Activated naive CD8-positive, alpha-beta T cell treated with anti-CD3 and anti-CD28 coated beads for 36 hours (primary cell): Measurements from ENCODE around the gene PALB2. TPM values are rescaled to one million over a fixed set of nuclear protein-coding genes. Genes with fewer than 3 reads are reported as not detected.
A peak's percentile ranks its signal among the peaks of the same experiment; 100 is the strongest.

ENCODE experiments used
- DNase-seq: peaks from one replicate; pipeline ENCODE4 v3.0.0; 2021
- H3K27ac Mint-ChIP-seq: one replicate; pipeline ENCODE4 v1.8.0; 2022; ENCODE audit warnings: mild to moderate bottlenecking, moderate library complexity, mixed read lengths
- H3K27me3 Mint-ChIP-seq: one replicate; pipeline ENCODE4 v1.8.0; 2022; ENCODE audit warnings: mild to moderate bottlenecking, mixed read lengths
- H3K36me3 Mint-ChIP-seq: one replicate; pipeline ENCODE4 v1.8.0; 2021; ENCODE audit warnings: mild to moderate bottlenecking, mixed read lengths
- H3K4me1 Mint-ChIP-seq: one replicate; pipeline ENCODE4 v1.8.0; 2021; ENCODE audit warnings: mixed read lengths
- H3K4me3 Mint-ChIP-seq: one replicate; pipeline ENCODE4 v1.8.0; 2022; ENCODE audit warnings: mild to moderate bottlenecking, moderate library complexity, mixed read lengths
- H3K9me3 Mint-ChIP-seq: one replicate; pipeline ENCODE4 v1.8.0; 2022; ENCODE audit warnings: mixed read lengths
- total RNA-seq, 2 experiments: library from RNA; stranded (reverse); gene quantifications; one replicate each; pipeline ENCODE4 v1.2.3, GENCODE V29; 2021

PALB2 gene
- 10 to 100 TPM; 30.9 to 32.4 TPM for total RNA-seq

GRCh38 chr16:23640931-23641765 is at the start of gene PALB2, which contains the start of gene DCTN5:
Gene PALB2 (minus strand): TSS chr16:23641310. CDS start chr16:23641157, 153 bp downstream.
Gene DCTN5 (plus strand): TSS chr16:23641466. CDS start chr16:23641543, 77 bp downstream.
- Mint-ChIP-seq H3K4me1 (peaks cover 27% of the 10 kb centered on the region), H3K36me3 (peaks cover 41% of the 10 kb centered on the region), H3K9me3 (peaks cover 2% of the 10 kb centered on the region), H3K27me3 (no peaks in the 10 kb centered on the region), H3K4me3 (peak within 1 kb of the TSS; percentile 98), H3K27ac (peak within 1 kb of the TSS; percentile 96)
- peak; percentile 92 for DNase-seq

GRCh38 chr16:23689442-23690187 is 48.5 kb upstream of the PALB2 start:
- no peaks in the 10 kb centered on the region for H3K9me3 Mint-ChIP-seq

GRCh38 chr16:23687034-23687808 is 46.1 kb upstream of the PALB2 start:
- peaks cover 40% of the 10 kb centered on the region for H3K36me3 Mint-ChIP-seq
- no peak overlapping the region for H3K4me3 Mint-ChIP-seq
- no peaks in the 10 kb centered on the region for H3K4me1 Mint-ChIP-seq
- no peaks in the 10 kb centered on the region for H3K9me3 Mint-ChIP-seq
- H3K27me3 Mint-ChIP-seq = no peaks in the 10 kb centered on the region
- H3K27ac Mint-ChIP-seq = no peak overlapping the region
- no peak for DNase-seq

More at GRCh38 chr16:23689442-23690187, 48.5 kb upstream of the PALB2 start:
- DNase-seq = no peak
- Mint-ChIP-seq H3K27ac (no peak overlapping the region), H3K27me3 (peaks cover 5% of the 10 kb centered on the region), H3K4me3 (no peak overlapping the region), H3K36me3 (peaks cover 30% of the 10 kb centered on the region), H3K4me1 (no peaks in the 10 kb centered on the region)

GRCh38 chr16:23683487-23683886 is 42.4 kb upstream of the PALB2 start:
- no peak overlapping the region for H3K4me3 Mint-ChIP-seq
- H3K9me3 Mint-ChIP-seq = no peaks in the 10 kb centered on the region
- H3K4me1 Mint-ChIP-seq = peaks cover 5% of the 10 kb centered on the region
- no peaks in the 10 kb centered on the region for H3K27me3 Mint-ChIP-seq
- DNase-seq = no peak
- H3K36me3 Mint-ChIP-seq = peaks cover 50% of the 10 kb centered on the region
- H3K27ac Mint-ChIP-seq = no peak overlapping the region

GRCh38 chr16:23682181-23682580 is 41.1 kb upstream of the PALB2 start:
- Mint-ChIP-seq H3K4me3 (no peak overlapping the region), H3K27ac (no peak overlapping the region), H3K27me3 (no peaks in the 10 kb centered on the region), H3K4me1 (peaks cover 8% of the 10 kb centered on the region), H3K9me3 (no peaks in the 10 kb centered on the region), H3K36me3 (peaks cover 42% of the 10 kb centered on the region)
- DNase-seq = no peak

GRCh38 chr16:23679986-23680336 is 38.9 kb upstream of the PALB2 start:
- H3K4me3 Mint-ChIP-seq = peak overlapping the region; percentile 93

GRCh38 chr16:23679274-23679985 is 38.3 kb upstream of the PALB2 start:
- Mint-ChIP-seq H3K36me3 (peaks cover 44% of the 10 kb centered on the region), H3K4me1 (peaks cover 9% of the 10 kb centered on the region), H3K27me3 (no peaks in the 10 kb centered on the region), H3K27ac (peak overlapping the region; percentile 58), H3K4me3 (peak overlapping the region; percentile 93), H3K9me3 (no peaks in the 10 kb centered on the region)
- DNase-seq = peak; percentile 17

More at GRCh38 chr16:23679986-23680336, 38.9 kb upstream of the PALB2 start:
- Mint-ChIP-seq H3K4me1 (peaks cover 9% of the 10 kb centered on the region), H3K27me3 (no peaks in the 10 kb centered on the region), H3K36me3 (peaks cover 42% of the 10 kb centered on the region), H3K9me3 (no peaks in the 10 kb centered on the region), H3K27ac (no peak overlapping the region)
- no peak for DNase-seq

GRCh38 chr16:23678430-23679273 is 37.5 kb upstream of the PALB2 start, which contains the start of gene PLK1:
Gene PLK1 (plus strand): TSS chr16:23678889. CDS start chr16:23678933, 44 bp downstream.
- Mint-ChIP-seq H3K4me1 (peaks cover 9% of the 10 kb centered on the region), H3K9me3 (no peaks in the 10 kb centered on the region), H3K36me3 (peaks cover 41% of the 10 kb centered on the region), H3K4me3 (peak within 1 kb of the TSS; percentile 93), H3K27ac (peak within 1 kb of the TSS; percentile 72), H3K27me3 (no peaks in the 10 kb centered on the region)
- peak; percentile 86 for DNase-seq

GRCh38 chr16:23676924-23677480 is 35.9 kb upstream of the PALB2 start:
- no peak overlapping the region for H3K27ac Mint-ChIP-seq
- H3K9me3 Mint-ChIP-seq = no peaks in the 10 kb centered on the region
- peaks cover 33% of the 10 kb centered on the region for H3K36me3 Mint-ChIP-seq
- no peaks in the 10 kb centered on the region for H3K27me3 Mint-ChIP-seq
- peaks cover 9% of the 10 kb centered on the region for H3K4me1 Mint-ChIP-seq
- no peak overlapping the region for H3K4me3 Mint-ChIP-seq
- DNase-seq = no peak

- no peak overlapping the region for H3K4me3 Mint-ChIP-seq
- H3K27me3 Mint-ChIP-seq = no peaks in the 10 kb centered on the region
- H3K36me3 Mint-ChIP-seq = peaks cover 32% of the 10 kb centered on the region
- DNase-seq = no peak
- H3K4me1 Mint-ChIP-seq = peaks cover 23% of the 10 kb centered on the region
- H3K27ac Mint-ChIP-seq = no peak overlapping the region
- no peaks in the 10 kb centered on the region for H3K9me3 Mint-ChIP-seq
These were observed 33.0 kb upstream of the PALB2 start for GRCh38 chr16:23673971-23674614.

GRCh38 chr16:23670137-23670776 is 29.1 kb upstream of the PALB2 start:
- peak overlapping the region; percentile 56 for H3K27ac Mint-ChIP-seq
- peak; percentile 54 for DNase-seq
- H3K36me3 Mint-ChIP-seq = peaks cover 39% of the 10 kb centered on the region
- no peaks in the 10 kb centered on the region for H3K27me3 Mint-ChIP-seq
- no peak overlapping the region for H3K4me3 Mint-ChIP-seq
- H3K4me1 Mint-ChIP-seq = peaks cover 22% of the 10 kb centered on the region
- no peaks in the 10 kb centered on the region for H3K9me3 Mint-ChIP-seq

- DNase-seq = no peak
- Mint-ChIP-seq H3K27me3 (no peaks in the 10 kb centered on the region), H3K4me1 (peaks cover 22% of the 10 kb centered on the region), H3K4me3 (no peak overlapping the region), H3K9me3 (no peaks in the 10 kb centered on the region), H3K27ac (no peak overlapping the region), H3K36me3 (peaks cover 37% of the 10 kb centered on the region)
These were observed 27.8 kb upstream of the PALB2 start for GRCh38 chr16:23668873-23669272.
